ENCODE measurements around the gene CDC73.

CDC73 gene

DNA sequence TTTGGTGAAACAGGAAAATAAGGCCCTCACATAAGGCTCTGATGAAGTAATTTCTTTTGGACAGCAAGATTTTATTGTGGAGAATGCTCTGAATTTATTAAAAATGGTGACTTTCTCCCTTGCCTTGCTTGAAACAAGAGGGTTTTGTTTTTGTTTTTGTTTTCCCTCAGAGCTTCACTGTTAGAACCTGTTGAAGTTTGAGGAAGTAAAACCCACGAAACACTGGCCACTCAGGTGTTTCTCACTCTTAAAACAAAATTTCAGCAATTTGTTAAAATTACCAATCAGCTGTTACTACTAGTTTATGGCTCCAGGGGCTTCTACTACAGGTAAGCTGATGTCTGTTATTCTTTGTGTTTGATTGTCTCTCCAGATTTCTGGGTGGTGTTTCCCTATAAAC is 177.2 kb downstream of the CDC73 start:
- no peak for DNase-seq

DNA sequence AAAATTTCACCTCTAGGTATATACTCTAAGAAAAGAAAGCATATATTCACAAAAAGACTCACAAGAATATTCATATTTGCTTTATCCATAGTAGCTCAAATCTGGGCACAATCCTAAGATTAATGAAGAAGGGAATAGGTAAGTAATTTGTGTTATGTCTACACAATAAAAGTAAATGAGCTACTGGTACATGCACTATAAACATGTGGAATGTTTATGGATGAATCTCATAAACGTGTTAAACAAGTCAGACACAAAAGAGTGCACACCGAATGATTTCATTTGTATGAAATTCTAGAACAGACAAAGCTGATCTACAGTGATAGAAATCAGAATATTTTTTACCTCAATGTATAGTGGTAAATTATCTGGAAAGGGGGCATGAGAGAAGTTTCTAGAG is 179.9 kb downstream of the CDC73 start:
- DNase-seq = no peak

DNA sequence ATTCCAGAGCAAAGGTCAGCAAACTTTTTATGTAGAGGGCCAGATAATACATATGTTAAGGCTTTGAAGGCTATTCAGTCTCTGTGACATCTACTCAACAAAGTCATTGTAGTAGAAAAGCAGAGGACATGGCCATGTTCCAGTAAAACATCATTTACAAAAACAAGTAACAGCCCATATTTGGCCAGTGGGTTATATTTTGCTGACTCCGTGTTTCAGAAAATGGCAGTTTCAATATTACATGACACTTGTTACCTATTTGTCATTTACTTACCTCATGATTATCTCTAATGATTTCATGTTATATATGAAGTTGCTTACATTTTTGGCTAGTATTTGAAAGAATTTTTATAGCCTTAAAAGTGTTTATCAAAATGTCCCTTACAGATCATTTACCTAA is 182.0 kb downstream of the CDC73 start:
- DNase-seq = no peak

Data from CD4-positive, alpha-beta T cell treated with Interleukin-17A for 4 hours (primary cell).